ENCODE measurements around the gene F8.

DNA sequence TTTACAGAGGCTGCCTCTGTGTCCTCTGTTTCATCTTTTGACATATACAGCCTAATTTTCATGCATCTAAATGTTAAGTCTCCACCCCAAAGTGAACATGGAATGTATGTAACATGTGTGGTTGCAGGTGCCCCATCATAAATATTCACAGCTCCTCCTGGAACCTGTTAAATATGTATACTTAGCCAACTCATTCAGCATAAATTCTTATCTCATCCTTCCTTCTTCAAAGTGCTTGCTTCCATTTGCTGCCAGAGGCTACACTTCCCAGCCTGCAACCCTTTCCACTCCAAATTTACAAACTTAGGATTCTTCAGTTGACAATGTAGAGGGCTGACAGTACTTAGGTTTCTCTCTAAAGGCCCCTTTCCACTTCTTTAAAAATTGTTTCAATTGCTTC lies 60.6 kb downstream of the F8 start:
- TF ChIP-seq, protein P1, sequence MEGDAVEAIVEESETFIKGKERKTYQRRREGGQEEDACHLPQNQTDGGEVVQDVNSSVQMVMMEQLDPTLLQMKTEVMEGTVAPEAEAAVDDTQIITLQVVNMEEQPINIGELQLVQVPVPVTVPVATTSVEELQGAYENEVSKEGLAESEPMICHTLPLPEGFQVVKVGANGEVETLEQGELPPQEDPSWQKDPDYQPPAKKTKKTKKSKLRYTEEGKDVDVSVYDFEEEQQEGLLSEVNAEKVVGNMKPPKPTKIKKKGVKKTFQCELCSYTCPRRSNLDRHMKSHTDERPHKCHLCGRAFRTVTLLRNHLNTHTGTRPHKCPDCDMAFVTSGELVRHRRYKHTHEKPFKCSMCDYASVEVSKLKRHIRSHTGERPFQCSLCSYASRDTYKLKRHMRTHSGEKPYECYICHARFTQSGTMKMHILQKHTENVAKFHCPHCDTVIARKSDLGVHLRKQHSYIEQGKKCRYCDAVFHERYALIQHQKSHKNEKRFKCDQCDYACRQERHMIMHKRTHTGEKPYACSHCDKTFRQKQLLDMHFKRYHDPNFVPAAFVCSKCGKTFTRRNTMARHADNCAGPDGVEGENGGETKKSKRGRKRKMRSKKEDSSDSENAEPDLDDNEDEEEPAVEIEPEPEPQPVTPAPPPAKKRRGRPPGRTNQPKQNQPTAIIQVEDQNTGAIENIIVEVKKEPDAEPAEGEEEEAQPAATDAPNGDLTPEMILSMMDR (IDR thresholded peaks at IDR 0.05): no peak
- no peak for TF ChIP-seq POLR2A (IDR thresholded peaks at IDR 0.05)
